HG03066 (cell line): ENCODE measurements around the gene ATXN10.

Experiments
- ATAC-seq: cut with Tn5 transposase; IDR thresholded peaks from one replicate; pipeline ENCODE4 v1.9.1; 2021; ENCODE audit warnings: low read depth; ENCODE audit not compliant: unreplicated experiment

Gene ATXN10

DNA sequence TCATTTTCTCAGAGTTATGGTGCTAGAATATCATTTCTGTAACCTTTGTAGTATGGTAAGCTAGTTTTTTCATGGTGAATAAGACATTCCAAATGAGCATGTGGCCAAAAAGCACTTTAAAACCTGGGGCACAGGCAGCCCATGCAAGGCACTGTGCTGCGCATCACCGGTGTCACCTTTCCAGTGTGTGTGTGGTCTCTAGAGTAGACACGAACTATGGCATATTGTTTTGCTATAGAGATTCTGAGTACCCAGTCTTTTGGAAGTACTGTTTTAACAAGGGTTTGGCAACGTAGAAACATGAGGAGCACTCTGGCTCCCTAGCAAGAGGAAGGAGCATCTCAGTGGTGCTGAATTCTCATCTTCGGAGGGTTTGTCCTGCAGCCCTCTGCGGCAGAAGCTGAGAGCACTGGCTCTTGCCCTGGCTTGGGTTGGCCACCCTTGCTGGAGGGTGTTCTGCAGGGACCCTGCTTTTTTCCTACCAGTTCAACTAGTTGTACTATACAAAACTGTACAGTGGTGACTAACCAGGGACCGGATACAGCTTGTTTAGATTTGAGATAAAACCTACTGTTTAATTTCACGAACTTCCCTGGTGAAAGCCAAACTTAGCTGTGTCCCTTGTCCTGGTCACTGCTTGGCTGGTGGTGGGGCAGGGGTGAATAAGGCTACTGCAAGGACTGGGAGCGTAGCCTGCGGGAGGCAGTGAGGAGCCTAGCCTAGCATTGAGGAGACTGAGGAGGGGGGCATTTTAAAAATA is 135.7 kb downstream of the ATXN10 start:
- ATAC-seq, result no peak

DNA sequence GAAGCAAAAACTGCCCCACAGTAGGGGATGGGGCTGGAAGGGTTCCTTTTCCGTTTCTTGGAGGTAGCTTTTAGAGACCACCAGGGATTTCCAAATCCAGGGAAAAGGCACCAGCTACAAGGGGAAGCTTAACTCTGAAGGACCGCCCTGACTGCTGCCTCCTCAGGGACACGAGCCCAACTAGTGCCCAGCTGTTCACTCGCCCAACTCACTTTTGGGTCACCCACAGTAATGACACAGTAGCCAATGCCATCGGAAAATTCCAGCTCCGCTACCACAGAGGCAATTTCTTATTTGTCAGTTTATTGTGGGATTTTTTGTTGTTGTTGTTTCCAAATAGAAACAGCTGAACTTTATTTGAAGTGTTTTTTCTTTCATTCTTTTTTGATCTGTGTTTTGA is 141.3 kb downstream of the ATXN10 start:
- ATAC-seq, result no peak

DNA sequence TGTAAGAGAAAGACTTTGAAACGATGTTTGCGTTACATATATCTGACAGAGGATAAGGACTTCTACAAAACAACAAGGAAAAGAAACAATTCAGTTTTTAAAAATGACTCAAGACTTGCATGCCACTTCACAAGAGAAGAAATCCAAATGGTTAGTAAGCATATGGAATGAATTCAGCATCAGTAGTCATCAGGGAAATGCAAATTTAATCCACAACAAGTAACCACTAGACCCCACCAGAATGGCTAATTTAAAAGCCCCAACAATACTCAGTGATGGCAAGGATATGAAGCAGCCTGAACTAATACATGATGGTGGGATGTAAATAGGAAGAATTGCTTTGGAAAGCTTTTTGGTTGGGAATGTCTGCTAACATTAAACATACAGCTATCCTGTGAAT is 142.6 kb downstream of the ATXN10 start:
- ATAC-seq, result no peak

DNA sequence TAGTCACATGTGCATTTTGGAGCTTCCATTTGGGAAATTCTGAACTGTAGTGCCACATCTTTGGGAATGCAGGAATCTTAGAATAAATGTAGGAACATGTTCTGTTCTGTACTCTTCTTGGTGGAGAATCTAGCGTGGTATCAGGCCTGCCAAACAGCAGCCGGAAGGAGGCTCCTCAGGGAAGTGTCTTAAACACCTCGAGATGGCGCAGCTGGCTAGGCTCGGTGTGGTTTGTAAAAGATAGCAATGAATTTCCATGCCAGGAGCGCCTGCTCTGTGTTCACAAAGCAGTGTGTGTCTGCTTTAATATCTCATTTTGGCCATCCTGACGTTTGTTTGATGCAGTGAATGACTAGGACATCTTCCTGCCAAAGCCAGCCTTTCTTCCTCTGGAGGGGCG is 145.1 kb downstream of the ATXN10 start:
- ATAC-seq, result no peak

DNA sequence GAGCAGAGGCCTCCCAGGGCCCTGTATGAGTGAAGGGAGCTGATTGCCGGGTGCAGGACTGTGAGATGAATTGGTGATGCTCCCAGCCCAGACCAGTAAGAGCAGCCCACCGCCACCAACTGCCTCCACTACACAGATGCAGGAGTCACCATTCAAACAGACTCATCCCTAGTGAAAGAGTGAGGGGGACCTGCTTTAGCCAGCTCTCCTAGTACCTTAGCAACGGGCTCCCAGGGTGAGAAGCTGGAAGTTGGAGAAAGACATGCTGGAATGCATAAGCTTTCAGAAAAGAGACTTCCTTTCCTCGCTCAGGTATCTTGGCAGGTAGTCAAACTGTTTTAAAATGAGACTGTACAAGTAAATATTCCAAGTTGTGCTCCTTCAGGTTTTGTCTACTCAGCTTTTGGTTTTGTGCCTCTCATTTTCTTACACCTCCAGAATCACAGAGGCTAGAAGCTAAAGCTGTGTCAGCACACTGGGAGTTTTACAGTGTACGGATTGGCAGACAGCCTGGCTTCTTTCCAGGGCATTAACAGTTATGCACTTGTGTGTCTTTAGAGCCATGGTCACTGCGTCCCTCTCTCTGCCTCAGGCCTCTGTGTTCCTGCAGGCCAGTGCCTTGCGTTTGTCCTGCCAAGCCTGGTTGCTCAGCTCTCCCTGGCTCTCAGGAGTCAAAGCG is 146.2 kb downstream of the ATXN10 start:
- ATAC-seq, result no peak

DNA sequence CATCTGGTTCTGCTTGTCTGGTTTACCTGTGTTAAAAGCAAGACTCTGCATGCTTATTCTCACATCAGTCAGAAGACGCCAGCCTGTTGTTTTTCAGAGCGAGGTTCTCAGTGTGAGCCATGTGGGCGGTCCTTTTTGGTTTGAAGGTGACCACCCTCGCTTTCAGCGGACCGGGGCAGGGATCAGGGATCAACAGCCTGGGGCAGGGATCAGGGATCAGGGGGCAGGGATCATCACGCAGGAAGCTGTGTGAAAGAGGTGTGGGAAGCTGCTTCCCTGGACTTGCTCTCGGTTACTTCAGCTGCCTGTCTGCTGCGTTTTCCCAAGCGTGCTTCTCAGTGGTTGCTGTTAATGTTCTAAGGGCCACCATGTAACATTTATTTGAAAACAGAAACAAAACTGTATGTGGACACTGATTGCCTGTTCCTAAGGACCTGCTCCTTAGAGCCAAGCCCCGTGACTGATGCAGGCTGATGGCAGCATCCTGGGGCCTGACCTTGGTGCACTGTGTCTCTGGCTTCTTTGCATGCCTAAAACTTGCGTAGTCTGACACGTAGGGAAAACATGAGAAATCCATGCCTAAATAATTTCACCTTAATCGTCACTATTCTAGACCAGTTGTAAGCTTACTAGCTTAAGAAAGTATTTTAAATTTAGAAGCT is 146.9 kb downstream of the ATXN10 start:
- no peak for ATAC-seq

DNA sequence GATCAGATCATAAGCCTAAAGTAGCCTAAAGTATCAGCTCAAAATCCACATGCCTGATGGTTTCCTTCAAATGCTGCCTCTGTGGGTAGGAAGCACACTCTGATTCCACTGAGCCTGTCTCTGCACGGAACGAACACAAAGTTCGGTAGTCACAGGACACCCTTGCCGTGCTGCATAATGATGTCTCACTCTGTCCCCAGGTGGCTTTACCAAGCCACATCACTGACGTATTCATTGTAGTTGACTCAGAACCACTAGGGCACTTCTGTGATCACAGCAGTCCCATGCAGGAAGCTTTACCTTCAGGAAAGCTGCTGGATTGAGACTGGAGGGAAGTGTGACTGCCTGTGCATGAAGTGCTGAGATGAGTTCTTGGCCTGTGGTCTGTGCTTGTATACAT is 147.7 kb downstream of the ATXN10 start:
- no peak for ATAC-seq

DNA sequence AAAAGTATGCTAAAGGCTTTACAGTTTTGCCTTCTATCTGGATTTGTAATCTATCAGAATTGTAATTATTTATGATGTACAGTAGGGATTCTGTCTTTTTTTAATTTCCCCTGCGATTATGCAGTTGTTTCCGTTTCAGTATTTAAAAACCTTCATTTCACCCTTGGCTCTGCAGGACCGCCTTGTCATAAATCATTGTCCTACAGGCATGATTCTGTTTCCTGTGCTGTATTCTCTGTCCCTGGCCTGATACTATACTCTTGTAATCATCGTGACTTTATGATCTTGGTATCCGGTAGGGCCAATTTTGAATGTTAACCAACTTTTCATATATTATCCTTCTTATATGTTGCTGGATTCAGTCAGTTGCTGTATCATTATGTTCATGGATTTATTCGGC is 151.7 kb downstream of the ATXN10 start:
- no peak for ATAC-seq

DNA sequence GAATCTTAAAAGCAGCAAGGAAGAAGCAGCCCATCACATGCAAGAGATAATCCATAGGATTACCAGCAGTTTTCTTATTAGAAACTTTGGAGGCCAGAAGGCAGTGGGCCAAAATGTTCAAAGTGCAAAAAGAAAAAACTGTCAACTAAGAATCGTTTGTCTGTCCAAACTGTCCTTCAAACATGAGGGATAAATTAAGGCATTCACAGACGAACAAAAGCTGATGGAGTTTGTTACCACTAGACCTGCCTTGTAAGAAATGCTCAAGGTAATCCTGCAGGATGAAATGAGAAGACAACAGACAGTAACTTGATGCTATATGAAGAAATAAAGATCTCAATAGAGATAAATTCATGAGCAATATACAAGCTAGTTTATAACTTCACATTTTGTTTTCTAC is 154.9 kb downstream of the ATXN10 start:
- ATAC-seq, result no peak

DNA sequence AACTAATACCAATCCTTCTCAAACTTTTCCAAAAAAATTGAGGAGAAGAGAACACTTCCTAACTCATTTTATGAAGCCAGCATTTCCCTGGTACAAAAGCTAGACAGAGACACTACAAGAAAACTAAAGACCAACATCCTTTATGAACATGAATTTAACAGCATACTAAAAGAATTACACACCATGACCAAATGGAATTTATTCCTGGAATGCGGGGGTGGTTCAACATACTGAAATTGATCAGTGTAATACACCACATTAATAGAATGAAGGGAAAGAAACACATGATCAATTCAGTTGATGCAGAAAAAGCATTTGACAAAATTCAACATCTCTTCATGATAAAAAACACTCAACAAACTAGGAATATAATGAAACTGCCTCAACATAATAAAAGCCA is 157.2 kb downstream of the ATXN10 start:
- ATAC-seq, result no peak

DNA sequence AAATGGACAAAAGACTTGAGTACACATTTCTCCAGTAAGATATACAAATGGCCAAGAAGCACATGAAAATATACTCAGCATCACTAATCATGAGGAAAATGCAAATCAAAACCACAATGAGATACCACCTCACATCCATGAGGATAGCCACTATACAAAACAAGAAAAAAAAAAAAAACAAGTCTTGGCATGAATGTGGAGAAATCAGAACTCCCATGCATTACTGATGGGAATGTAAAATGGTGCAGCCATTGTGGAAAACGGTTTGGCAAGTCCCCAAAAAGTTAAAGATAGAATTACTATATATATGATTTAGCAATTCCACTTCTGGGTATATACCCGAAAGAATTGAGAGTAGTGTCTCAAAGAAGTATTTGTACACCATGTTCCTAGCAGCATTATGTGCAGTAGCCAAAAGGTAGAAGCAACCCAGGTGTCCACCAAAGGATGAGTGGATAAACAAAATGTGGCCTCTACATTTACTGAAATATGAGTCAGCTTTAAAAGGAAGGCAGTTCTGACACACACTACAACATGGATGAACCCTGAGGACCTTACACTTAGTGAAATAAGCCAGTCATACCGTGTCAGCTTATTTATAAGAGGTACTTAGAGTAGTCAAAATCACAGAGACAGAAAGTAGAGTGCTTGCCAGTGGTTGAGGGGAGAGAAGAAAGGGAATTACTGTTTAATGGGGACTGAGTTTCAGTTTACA is 159.1 kb downstream of the ATXN10 start:
- ATAC-seq, result no peak

DNA sequence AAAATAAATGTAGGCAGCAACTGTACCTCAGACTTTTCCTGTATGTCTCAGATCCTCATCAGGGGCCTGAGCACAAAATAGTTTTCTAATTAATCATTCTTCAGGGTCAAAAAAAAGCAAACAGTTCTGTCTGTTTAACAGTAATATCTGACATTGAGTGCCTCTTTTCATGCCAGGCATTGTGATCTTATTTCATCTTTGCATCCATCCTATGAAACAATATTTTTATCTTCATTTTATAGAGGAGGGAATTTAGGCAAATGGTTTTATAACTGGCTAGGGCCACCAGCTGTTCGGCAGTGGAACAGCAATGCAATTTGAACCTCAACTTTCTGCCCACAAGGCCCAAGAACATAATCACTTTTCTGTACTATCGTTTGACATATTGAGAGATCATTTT is 159.8 kb downstream of the ATXN10 start:
- no peak for ATAC-seq

DNA sequence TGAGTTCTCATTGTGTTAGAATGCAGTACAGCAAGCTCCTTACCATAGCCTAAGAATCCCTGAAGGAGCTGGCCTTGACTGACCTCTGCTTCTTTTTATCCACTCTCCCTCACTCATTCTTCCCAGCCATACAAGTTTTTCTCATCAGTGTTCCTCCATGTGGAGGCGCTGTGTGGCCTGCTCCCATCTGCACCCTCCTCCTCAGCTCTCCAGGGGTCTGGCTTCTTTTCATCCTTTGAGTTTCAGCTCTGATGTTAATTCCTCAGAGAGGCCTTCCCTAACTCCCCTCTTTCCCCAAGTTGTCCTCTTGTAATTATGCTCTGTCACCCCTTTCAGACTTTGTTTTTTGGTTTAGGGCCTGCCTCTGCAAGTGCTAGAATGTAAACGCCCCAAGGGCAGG is 160.5 kb downstream of the ATXN10 start:
- ATAC-seq, result no peak

DNA sequence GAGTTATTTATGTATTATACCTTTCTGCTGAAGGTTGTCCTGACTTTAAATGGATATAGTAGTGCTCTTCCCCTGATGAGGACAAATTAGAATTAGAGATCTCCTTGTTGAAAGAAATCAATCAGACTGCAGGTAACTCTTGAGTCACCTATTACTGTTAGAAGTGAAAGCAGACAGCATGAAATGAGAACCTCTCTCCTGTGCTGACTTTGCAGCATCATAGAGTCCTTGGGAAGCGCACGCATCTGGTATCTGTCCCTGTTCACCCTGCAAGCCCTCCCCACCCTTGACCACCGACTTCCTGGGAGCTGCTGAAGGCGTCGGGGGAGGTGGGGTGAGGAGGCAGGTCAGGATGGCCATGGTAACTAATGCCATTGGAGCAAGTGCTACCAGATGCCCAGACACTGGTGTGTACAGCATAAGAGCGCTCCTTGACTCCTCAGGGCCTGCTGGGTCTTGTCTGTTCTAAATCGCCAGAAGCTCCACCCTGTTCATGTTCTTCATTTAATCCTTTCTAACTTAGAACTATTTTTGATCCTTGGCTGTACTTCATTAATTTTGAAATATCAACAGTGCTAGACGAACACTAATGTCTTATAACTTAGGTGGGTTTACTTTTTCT is 161.4 kb downstream of the ATXN10 start:
- ATAC-seq, result no peak

DNA sequence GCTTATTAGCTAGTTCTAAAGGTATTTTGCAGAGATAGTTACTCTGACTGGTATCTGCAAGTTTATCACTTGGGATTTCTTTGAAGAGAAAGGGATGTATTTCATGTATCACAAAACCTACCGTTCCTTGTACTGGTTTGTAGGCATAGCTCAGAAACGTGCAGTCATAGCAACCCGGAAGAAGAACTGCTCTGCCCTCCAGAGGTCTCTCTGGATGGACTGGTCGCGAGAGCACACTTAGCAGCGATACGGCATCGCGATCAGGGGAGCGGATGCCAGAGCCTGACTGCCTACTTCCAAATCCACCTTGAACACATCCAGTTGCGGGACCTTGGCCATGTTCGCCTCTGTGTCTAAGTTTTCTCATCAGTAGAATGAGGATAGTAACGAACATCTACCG is 162.0 kb downstream of the ATXN10 start:
- no peak for ATAC-seq

DNA sequence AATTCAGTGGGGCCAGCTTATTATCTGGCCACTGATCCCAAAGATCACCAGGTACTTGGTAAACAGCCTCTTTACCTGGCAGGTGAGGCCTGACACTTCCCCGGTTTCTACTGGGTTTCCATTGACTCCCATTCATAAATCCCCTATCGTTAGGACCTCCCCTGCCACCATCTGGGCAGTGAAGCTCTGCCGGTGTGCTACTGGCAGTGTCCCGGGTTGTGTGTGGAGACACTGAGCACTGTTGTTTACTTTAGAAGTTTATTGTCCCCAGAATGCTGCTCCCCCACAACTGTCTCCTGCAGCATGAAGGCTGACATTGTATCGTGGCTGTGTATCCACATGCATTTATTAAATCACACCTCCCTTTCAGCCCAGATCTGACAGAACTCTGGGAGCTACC is 162.6 kb downstream of the ATXN10 start:
- ATAC-seq, result no peak

DNA sequence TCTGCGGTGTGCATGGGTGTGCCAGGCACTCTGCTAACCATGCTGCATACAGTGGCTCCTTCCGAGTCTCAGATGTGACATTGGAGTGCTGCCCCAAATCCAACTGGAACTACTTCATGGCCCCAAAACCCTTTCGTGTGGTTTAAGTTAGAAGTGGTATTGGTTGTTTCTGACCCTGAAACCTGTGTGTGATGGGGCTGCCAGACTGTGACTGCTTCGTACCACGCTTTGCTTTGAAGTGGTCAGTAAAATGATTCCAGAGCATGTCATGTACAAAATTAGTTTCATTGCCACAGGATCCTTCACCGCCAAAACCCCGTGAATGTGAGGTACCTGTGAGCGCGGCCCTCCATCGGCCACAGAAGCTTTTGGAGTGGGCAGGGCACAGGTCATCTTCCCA is 163.2 kb downstream of the ATXN10 start:
- ATAC-seq, result no peak

DNA sequence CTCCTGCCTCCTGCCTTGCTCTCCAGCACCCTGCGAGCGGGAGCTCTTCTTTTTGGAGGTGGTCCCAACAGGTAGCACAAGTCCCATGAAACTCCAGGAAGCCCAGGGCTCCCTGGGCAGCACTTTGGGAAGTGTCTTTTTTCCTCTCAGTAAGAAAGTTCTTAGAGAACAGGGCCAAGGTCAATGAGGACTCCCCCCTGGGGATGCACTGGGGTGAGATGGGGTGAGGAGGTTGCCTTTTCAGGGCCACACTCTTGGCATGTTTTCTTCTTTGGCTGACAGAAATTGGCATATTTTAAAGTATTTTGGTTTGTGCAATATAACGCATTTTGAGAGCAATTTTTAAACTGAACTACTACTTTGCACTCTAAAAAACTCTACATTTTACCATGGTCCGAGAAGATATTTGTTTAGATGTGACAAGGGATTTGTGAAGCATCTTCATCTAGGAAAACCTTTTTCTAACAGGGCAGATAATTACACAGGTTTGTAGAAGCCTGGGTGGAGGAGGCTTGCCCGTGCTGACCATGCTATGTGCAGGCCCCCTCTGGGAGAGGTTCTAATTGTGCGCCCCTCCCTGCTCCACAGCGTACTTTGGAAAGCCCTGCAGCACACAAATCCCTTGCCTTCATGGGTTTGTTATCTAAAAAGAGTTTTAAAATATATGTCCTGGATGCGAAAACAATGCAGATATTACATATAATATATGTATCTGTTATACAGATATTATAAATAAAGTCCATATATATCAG is 165.0 kb downstream of the ATXN10 start:
- no peak for ATAC-seq

DNA sequence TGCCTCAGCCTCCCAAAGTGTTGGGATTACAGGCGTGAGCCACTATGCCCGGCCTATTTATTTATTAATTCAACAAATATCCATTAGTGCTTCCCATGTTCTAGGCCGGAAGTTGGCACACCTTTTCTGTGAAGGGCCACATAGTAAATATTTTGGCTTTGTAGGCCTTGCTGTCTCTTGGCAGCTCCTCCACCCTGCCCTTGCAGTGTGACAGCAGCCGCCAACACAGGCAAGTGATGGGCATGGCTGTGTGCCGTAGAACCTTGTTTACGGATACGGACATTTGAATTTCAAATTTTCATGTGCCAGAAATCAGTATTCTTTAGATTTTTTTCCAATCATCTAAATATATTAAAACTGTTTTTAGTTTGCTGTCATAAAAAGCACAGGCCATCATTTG is 165.9 kb downstream of the ATXN10 start:
- ATAC-seq, result no peak

DNA sequence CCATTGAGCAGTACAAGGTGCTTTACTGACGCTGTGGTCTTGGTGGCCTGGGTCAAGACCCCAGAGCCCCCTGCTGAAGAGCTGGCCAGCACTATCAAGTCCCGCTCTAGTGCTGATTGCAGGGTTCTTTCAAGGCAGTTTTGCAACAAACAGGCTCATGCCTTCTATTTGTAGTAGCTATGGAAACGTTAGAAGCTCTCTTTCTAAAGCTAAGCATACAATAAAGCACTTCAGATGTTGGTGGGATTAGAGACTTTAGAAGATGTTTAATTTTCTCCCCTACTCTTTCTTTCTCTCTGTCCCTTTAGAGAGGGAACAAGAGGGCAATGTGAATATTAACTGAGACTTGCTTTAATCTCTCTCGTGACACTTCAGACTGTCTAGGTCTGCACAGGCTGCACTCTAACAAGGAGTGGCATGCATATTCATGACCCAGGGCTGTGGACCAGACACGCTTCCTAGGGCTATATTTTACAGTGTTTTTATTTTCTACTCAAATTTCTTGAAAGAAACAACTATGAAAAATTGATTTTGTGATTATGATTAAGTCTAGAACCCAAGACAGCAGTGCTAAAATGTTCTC is 166.8 kb downstream of the ATXN10 start:
- no peak for ATAC-seq
